Measurements from ENCODE around the gene MPIG6B.

DNA sequence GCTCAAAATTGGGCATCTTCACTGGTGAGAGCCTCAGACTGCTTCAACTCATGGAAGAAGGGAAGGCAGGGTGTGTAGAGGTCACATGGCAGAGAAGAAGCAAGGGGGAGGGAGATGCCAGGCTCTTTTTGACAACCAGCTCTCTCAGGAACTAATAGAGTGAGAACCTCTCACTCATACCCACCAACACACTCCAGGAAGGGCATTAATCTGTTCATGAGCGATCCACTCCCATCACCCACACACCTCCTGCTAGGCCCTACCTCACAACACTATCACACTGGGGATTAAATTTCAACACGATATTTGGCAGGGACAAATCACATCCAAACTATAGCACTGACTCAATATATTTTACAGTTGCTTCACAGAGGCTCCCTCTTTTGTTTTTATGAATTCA is 18.6 kb downstream of the MPIG6B start:
- TF ChIP-seq POLR2A (IDR thresholded peaks at IDR 0.05), result no peak
- TF ChIP-seq, protein P1, sequence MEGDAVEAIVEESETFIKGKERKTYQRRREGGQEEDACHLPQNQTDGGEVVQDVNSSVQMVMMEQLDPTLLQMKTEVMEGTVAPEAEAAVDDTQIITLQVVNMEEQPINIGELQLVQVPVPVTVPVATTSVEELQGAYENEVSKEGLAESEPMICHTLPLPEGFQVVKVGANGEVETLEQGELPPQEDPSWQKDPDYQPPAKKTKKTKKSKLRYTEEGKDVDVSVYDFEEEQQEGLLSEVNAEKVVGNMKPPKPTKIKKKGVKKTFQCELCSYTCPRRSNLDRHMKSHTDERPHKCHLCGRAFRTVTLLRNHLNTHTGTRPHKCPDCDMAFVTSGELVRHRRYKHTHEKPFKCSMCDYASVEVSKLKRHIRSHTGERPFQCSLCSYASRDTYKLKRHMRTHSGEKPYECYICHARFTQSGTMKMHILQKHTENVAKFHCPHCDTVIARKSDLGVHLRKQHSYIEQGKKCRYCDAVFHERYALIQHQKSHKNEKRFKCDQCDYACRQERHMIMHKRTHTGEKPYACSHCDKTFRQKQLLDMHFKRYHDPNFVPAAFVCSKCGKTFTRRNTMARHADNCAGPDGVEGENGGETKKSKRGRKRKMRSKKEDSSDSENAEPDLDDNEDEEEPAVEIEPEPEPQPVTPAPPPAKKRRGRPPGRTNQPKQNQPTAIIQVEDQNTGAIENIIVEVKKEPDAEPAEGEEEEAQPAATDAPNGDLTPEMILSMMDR (IDR thresholded peaks at IDR 0.05), result no peak

All from body of pancreas (tissue), 4 donors.